Mesenchymal stem cell (in vitro differentiated cells and primary cell): ENCODE results near the gene CSHL1.

Experiments
- DNase-seq: peaks from one replicate; pipeline ENCODE4 v3.0.0-alpha.2; 2013
- H2AFZ ChIP-seq: one replicate; pipeline ENCODE4 v1.6.1; 2013; ENCODE audit warnings: low read depth, mild to moderate bottlenecking, control low read depth, inconsistent platforms, low read length, moderate library complexity
- H2AK5ac ChIP-seq: 2 replicates; pipeline ENCODE4 v1.6.1; 2013; ENCODE audit warnings: low read length, moderate library complexity, mild to moderate bottlenecking, inconsistent platforms; ENCODE audit not compliant: severe bottlenecking
- H2BK120ac ChIP-seq: one replicate; pipeline ENCODE4 v1.6.1; 2013; ENCODE audit warnings: low read depth, mild to moderate bottlenecking, inconsistent platforms, low read length, moderate library complexity
- H2BK12ac ChIP-seq, 2 experiments: one replicate each; pipeline ENCODE4 v1.6.1; 2013; ENCODE audit warnings: inconsistent platforms in 2 of 2, low read length in 2 of 2, mild to moderate bottlenecking in 2 of 2, moderate library complexity in 2 of 2, control low read depth in 1 of 2
- H2BK15ac ChIP-seq: one replicate; pipeline ENCODE4 v1.6.1; 2013; ENCODE audit warnings: mild to moderate bottlenecking, low read depth, inconsistent platforms; ENCODE audit not compliant: poor library complexity, severe bottlenecking
- H2BK5ac ChIP-seq: 2 replicates; pipeline ENCODE4 v1.6.1; 2013; ENCODE audit warnings: low read depth, mild to moderate bottlenecking, low read length, control low read depth, inconsistent platforms; ENCODE audit not compliant: poor library complexity, severe bottlenecking
- H3K14ac ChIP-seq, 2 experiments: one replicate each; pipeline ENCODE4 v1.6.1; 2013; ENCODE audit warnings: inconsistent platforms in 2 of 2, low read length in 2 of 2, control low read depth in 1 of 2, mild to moderate bottlenecking in 1 of 2, moderate library complexity in 1 of 2
- H3K18ac ChIP-seq, 2 experiments: one replicate each; pipeline ENCODE4 v1.6.1; 2013; ENCODE audit warnings: inconsistent platforms in 2 of 2, low read length in 2 of 2, control low read depth in 1 of 2, low read depth in 1 of 2, mild to moderate bottlenecking in 1 of 2
- H3K23ac ChIP-seq, 2 experiments: one replicate each; pipeline ENCODE4 v1.6.1; 2013; ENCODE audit warnings: inconsistent platforms in 2 of 2, low read length in 2 of 2, mild to moderate bottlenecking in 2 of 2, moderate library complexity in 2 of 2, control low read depth in 1 of 2
- H3K27ac ChIP-seq: 2 replicates; pipeline ENCODE4 v1.5.1; 2013; ENCODE audit warnings: mild to moderate bottlenecking, moderate library complexity, low read length, control low read depth, inconsistent platforms; ENCODE audit not compliant: poor library complexity, severe bottlenecking
- H3K27me3 ChIP-seq, 2 experiments: 2 replicates each; pipeline versions ENCODE4 v1.6.1 to v1.7.0; 2013; ENCODE audit warnings: low read length in 2 of 2, mild to moderate bottlenecking in 2 of 2, moderate library complexity in 2 of 2, control low read depth in 1 of 2, inconsistent platforms in 1 of 2; ENCODE audit not compliant: control insufficient read depth in 1 of 2, insufficient read depth in 1 of 2
- H3K36me3 ChIP-seq, 2 experiments: 2 replicates each; pipeline versions ENCODE4 v1.6.1 to v1.7.0; 2013; ENCODE audit warnings: low read length in 2 of 2, control low read depth in 1 of 2, inconsistent platforms in 1 of 2, low read depth in 1 of 2, mild to moderate bottlenecking in 1 of 2; ENCODE audit not compliant: insufficient read depth in 2 of 2, control insufficient read depth in 1 of 2
- H3K4ac ChIP-seq, 2 experiments: one replicate each; pipeline ENCODE4 v1.6.1; 2013; ENCODE audit warnings: inconsistent platforms in 2 of 2, low read length in 2 of 2, mild to moderate bottlenecking in 2 of 2, moderate library complexity in 2 of 2, control low read depth in 1 of 2, low read depth in 1 of 2
- H3K4me1 ChIP-seq: 2 replicates; pipeline ENCODE4 v1.6.1; 2013; ENCODE audit warnings: low read depth, low read length, control low read depth; ENCODE audit not compliant: control insufficient read depth, insufficient read depth
- H3K4me2 ChIP-seq: 2 replicates; pipeline ENCODE4 v1.6.1; 2013; ENCODE audit warnings: low read length, mild to moderate bottlenecking, inconsistent platforms; ENCODE audit not compliant: poor library complexity, severe bottlenecking
- H3K4me3 ChIP-seq, 2 experiments: 2 replicates each; pipeline versions ENCODE4 v1.5.1 to v1.7.0; 2013; ENCODE audit warnings: low read length in 2 of 2, mild to moderate bottlenecking in 2 of 2, control low read depth in 1 of 2, low read depth in 1 of 2; ENCODE audit not compliant: insufficient read depth in 1 of 2
- H3K79me1 ChIP-seq: replicated peaks from 2 replicates; pipeline ENCODE4 v1.6.1; 2013; ENCODE audit warnings: mild to moderate bottlenecking, control low read depth, low read length, inconsistent platforms; ENCODE audit not compliant: poor library complexity, severe bottlenecking
- H3K9ac ChIP-seq: 2 replicates; pipeline ENCODE4 v1.7.0; 2013; ENCODE audit warnings: mild to moderate bottlenecking, low read length, moderate library complexity
- H3K9me3 ChIP-seq: 2 replicates; pipeline ENCODE4 v1.7.0; 2013; ENCODE audit warnings: mild to moderate bottlenecking, low read length; ENCODE audit not compliant: control insufficient read depth
- H4K8ac ChIP-seq: one replicate; pipeline ENCODE4 v1.6.1; 2013; ENCODE audit warnings: inconsistent platforms, mild to moderate bottlenecking, low read length, moderate library complexity
- H4K91ac ChIP-seq: one replicate; pipeline ENCODE4 v1.6.1; 2013; ENCODE audit warnings: mild to moderate bottlenecking, low read length, inconsistent platforms
- WGBS: methylation state at CpG from one replicate; pipeline ENCODE4 v1.1.7; 2013; ENCODE audit warnings: mixed read lengths; 5-methylcytosine and 5-hydroxymethylcytosine counted together

Gene CSHL1

GRCh38 chr17:63955791-63956190 lies 44.7 kb upstream of the CSHL1 start:
- no peak overlapping the region for H3K14ac ChIP-seq
- H3K4me1 ChIP-seq: no peaks in the 10 kb centered on the region
- H3K4me3 ChIP-seq: no peak overlapping the region
- H2BK120ac ChIP-seq: no peak overlapping the region
- H3K23ac ChIP-seq: no peak overlapping the region
- H3K18ac ChIP-seq: no peak overlapping the region
- H3K9ac ChIP-seq: no peak overlapping the region
- H3K79me1 ChIP-seq: no peaks in the 10 kb centered on the region
- no peak overlapping the region for H2AFZ ChIP-seq
- H2BK5ac ChIP-seq: no peak overlapping the region
- no peak overlapping the region for H3K4ac ChIP-seq
- 84% methylated on average over 4 of the region's 4 CpGs for WGBS
- no peak overlapping the region for H2BK15ac ChIP-seq
- H3K4me2 ChIP-seq: no peak overlapping the region
- no peaks in the 10 kb centered on the region for H3K36me3 ChIP-seq
- no peak overlapping the region for H3K27ac ChIP-seq
- no peak overlapping the region for H4K91ac ChIP-seq
- H3K9me3 ChIP-seq: no peaks in the 10 kb centered on the region
- peaks cover 24 to 52% of the 10 kb centered on the region in 2 experiments for H3K27me3 ChIP-seq
- no peak overlapping the region for H2BK12ac ChIP-seq
- no peak overlapping the region for H4K8ac ChIP-seq
- H2AK5ac ChIP-seq: no peak overlapping the region
- no peak for DNase-seq

GRCh38 chr17:63955232-63955631 lies 44.2 kb upstream of the CSHL1 start:
- no peak overlapping the region for H3K14ac ChIP-seq
- no peaks in the 10 kb centered on the region for H3K4me1 ChIP-seq
- H3K4me2 ChIP-seq: no peak overlapping the region
- 79% methylated on average over 11 of the region's 11 CpGs for WGBS
- H4K8ac ChIP-seq: no peak overlapping the region
- H4K91ac ChIP-seq: no peak overlapping the region
- no peak overlapping the region for H2AFZ ChIP-seq
- H3K36me3 ChIP-seq: no peaks in the 10 kb centered on the region
- no peak overlapping the region for H2BK12ac ChIP-seq
- no peak overlapping the region for H2BK120ac ChIP-seq
- no peaks in the 10 kb centered on the region for H3K9me3 ChIP-seq
- H3K23ac ChIP-seq: no peak overlapping the region
- no peak overlapping the region for H2AK5ac ChIP-seq
- no peak overlapping the region for H3K27ac ChIP-seq
- no peak overlapping the region for H2BK5ac ChIP-seq
- no peak overlapping the region for H3K4ac ChIP-seq
- H3K4me3 ChIP-seq: no peak overlapping the region
- peaks cover 24 to 52% of the 10 kb centered on the region in 2 experiments for H3K27me3 ChIP-seq
- no peak overlapping the region for H2BK15ac ChIP-seq
- no peaks in the 10 kb centered on the region for H3K79me1 ChIP-seq
- H3K9ac ChIP-seq: no peak overlapping the region
- DNase-seq: no peak
- no peak overlapping the region for H3K18ac ChIP-seq

GRCh38 chr17:63954402-63955063 lies 43.5 kb upstream of the CSHL1 start:
- no peak overlapping the region for H2BK5ac ChIP-seq
- H3K18ac ChIP-seq: no peak overlapping the region
- H2BK120ac ChIP-seq: no peak overlapping the region
- H3K4ac ChIP-seq: no peak overlapping the region
- no peak overlapping the region for H3K9ac ChIP-seq
- H2BK15ac ChIP-seq: no peak overlapping the region
- no peak overlapping the region for H4K91ac ChIP-seq
- WGBS: 86% methylated on average over 10 of the region's 11 CpGs
- H3K4me3 ChIP-seq: no peak overlapping the region
- H3K9me3 ChIP-seq: no peaks in the 10 kb centered on the region
- peaks cover 17 to 48% of the 10 kb centered on the region in 2 experiments for H3K27me3 ChIP-seq
- H3K4me2 ChIP-seq: no peak overlapping the region
- no peak overlapping the region for H3K23ac ChIP-seq
- no peak overlapping the region for H2AK5ac ChIP-seq
- H4K8ac ChIP-seq: no peak overlapping the region
- no peak overlapping the region for H3K14ac ChIP-seq
- no peak for DNase-seq
- H2BK12ac ChIP-seq: no peak overlapping the region
- H3K36me3 ChIP-seq: no peaks in the 10 kb centered on the region
- no peaks in the 10 kb centered on the region for H3K79me1 ChIP-seq
- H3K4me1 ChIP-seq: no peaks in the 10 kb centered on the region
- H3K27ac ChIP-seq: no peak overlapping the region
- H2AFZ ChIP-seq: no peak overlapping the region

DNA sequence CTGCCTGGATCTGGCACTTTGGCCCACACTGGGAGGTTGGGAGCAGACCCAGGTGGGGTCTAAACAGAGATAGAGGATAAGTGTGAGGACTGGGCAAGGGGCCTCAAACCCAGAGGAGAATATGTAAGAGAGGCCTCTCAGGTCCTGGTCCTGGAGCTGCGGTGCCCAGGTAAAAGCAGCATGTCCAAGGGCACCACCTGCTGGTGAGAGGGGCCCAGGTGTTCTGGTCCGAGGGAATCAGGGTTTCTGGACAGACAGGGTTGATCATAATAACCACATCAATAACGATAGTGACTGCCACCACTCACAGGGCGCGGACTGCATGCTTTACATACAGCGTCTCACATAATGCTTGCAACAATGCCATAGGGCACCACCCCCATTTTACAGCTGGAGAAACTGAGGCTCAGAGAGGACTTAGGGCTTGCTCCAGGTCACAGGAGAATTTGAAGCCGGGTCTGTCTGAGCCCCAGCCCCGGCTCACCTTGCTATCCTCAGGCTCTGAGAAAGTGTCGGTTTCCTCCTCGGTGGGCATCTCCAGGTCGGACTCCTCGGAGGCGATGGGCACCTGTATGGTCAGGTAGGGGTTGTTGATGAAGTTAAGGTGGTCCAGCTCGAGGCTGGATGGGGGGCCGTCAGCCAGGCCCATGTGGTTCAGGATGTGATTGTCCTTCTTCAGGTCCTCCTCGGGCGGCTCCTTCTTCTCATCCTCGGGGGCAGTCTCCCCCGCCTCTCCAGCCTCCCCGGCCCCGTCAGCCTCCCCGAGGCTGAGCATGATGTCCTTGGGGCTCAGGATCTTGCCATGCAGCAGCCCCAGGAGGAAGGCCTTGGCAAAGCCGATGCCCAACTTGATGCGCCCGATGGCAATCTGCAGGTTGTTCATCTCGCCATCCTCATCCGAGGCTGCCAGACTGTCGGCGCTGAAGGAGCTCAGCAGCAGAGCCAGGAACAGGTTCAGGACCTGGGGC lies 40.2 kb upstream of the CSHL1 start:
- H3K27ac ChIP-seq: no peak overlapping the region
- no peak overlapping the region for H2AK5ac ChIP-seq
- DNase-seq: no peak
- H3K79me1 ChIP-seq: no peaks in the 10 kb centered on the region
- H4K91ac ChIP-seq: no peak overlapping the region
- H2BK12ac ChIP-seq: no peak overlapping the region
- H3K4me3 ChIP-seq: peak overlapping the region in 1 of 2 experiments; percentile 4
- no peak overlapping the region for H3K18ac ChIP-seq
- no peak overlapping the region for H3K23ac ChIP-seq
- no peak overlapping the region for H2BK120ac ChIP-seq
- H2BK15ac ChIP-seq: no peak overlapping the region
- 90% methylated on average over 29 of the region's 29 CpGs for WGBS
- H3K4me1 ChIP-seq: peaks cover 7% of the 10 kb centered on the region
- no peaks in the 10 kb centered on the region for H3K36me3 ChIP-seq
- H2BK5ac ChIP-seq: no peak overlapping the region
- H2AFZ ChIP-seq: no peak overlapping the region
- H3K14ac ChIP-seq: no peak overlapping the region
- no peaks in the 10 kb centered on the region for H3K9me3 ChIP-seq
- H4K8ac ChIP-seq: no peak overlapping the region
- no peak overlapping the region for H3K9ac ChIP-seq
- no peak overlapping the region for H3K4me2 ChIP-seq
- H3K4ac ChIP-seq: no peak overlapping the region
- H3K27me3 ChIP-seq: peaks cover 22 to 56% of the 10 kb centered on the region in 2 experiments
